MCF 10A (cell line): ENCODE data around the gene HSD17B11. TPM values are rescaled to one million over a fixed set of nuclear protein-coding genes. Genes with fewer than 3 reads are reported as not detected.

ENCODE experiments used
- BruUV-seq: library from RNA; stranded (reverse); fragments of 400-500 nt; replicated peaks from 2 replicates; lab custom pipeline; 2021; lab: Mats Ljungman, UMichigan
- CTCF ChIA-PET: fragments of 300-600 bp; sonication (Branson Sonifier 250); formaldehyde crosslinking; extraction: SDS; loops from one replicate; lab custom pipeline; 2021; ENCODE audit warnings: antibody characterized with exemption, inconsistent platforms; lab: Yijun Ruan, JAX
- POLR2A ChIA-PET: fragments of 300-600, 350-650 bp; sonication (Branson Sonifier 250); formaldehyde crosslinking; extraction: SDS; loops from one replicate; lab custom pipeline; 2020; ENCODE audit warnings: antibody characterized with exemption, inconsistent platforms; lab: Yijun Ruan, JAX
- DNase-seq: peaks from one replicate; pipeline ENCODE4 v3.0.0-alpha.2; 2018; ENCODE audit not compliant: unreplicated experiment
- H3K27ac Mint-ChIP-seq: one replicate; pipeline ENCODE4 v1.8.0; 2022; ENCODE audit warnings: mild to moderate bottlenecking, low read depth, mixed read lengths; ENCODE audit not compliant: unreplicated experiment
- H3K27me3 Mint-ChIP-seq: one replicate; pipeline ENCODE4 v1.8.0; 2022; ENCODE audit warnings: mixed read lengths; ENCODE audit not compliant: insufficient read depth, unreplicated experiment
- H3K36me3 Mint-ChIP-seq: one replicate; pipeline ENCODE4 v1.8.0; 2022; ENCODE audit warnings: mild to moderate bottlenecking, moderate library complexity, mixed read lengths; ENCODE audit not compliant: insufficient read depth, unreplicated experiment
- H3K4me1 Mint-ChIP-seq: one replicate; pipeline ENCODE4 v1.8.0; 2022; ENCODE audit warnings: mixed read lengths; ENCODE audit not compliant: insufficient read depth, unreplicated experiment
- H3K4me3 Mint-ChIP-seq: one replicate; pipeline ENCODE4 v1.8.0; 2022; ENCODE audit warnings: mild to moderate bottlenecking, moderate library complexity, mixed read lengths; ENCODE audit not compliant: unreplicated experiment
- H3K9me3 Mint-ChIP-seq: one replicate; pipeline ENCODE4 v1.8.0; 2022; ENCODE audit warnings: mixed read lengths; ENCODE audit not compliant: unreplicated experiment
- intact Hi-C: fragments of 100-400 bp; cut with micrococcal nuclease; formaldehyde crosslinking; loops from 2 replicates; pipeline ENCODE4 v1.14.1; 2022
- total RNA-seq: library from RNA; stranded (reverse); gene quantifications from 2 replicates; pipeline ENCODE4 v1.2.3, GENCODE V29; 2022
- TF ChIP-seq, protein P1 (sequence below): fragments of 200-600 bp; IDR thresholded peaks from one replicate; pipeline ENCODE4 v1.8.0; 2022; ENCODE audit warnings: antibody characterized with exemption, mild to moderate bottlenecking; ENCODE audit not compliant: unreplicated experiment

The HSD17B11 gene
- total RNA-seq, 1 experiment from 2014 or later, result 4.3 TPM

DNA sequence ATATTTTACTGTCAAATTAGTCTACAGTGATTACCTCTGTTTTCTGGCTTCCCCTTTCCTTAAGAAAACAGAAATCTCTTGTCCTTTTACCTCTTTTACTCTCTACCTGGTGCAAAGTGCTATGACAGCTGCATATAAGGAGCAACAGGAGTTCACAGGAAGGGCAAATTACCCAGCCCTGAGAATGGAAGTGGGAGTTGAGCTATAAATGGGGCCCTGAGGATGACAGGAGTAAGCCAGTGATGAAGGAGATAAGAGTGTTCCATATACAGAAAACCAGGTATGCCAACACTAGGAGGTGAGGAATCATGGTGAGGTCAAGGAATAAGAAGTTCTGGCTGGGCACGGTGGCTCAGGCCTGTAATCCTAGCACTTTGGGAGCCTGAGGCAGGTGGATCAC lies 63.9 kb downstream of the HSD17B11 start:
- ChIA-PET POLR2A (no interaction called here), CTCF (interaction anchor here (0.7 to 1.2 kb wide), 2 partner anchors 13 to 883 kb away, joined by 5 to 7 read pairs; no protein-coding TSS in a partner anchor)
- Mint-ChIP-seq H3K27ac (no peak overlapping the region), H3K36me3 (no peaks in the 10 kb centered on the region), H3K27me3 (no peaks in the 10 kb centered on the region), H3K4me1 (no peaks in the 10 kb centered on the region), H3K9me3 (no peaks in the 10 kb centered on the region), H3K4me3 (no peak overlapping the region)
- TF ChIP-seq, protein P1, sequence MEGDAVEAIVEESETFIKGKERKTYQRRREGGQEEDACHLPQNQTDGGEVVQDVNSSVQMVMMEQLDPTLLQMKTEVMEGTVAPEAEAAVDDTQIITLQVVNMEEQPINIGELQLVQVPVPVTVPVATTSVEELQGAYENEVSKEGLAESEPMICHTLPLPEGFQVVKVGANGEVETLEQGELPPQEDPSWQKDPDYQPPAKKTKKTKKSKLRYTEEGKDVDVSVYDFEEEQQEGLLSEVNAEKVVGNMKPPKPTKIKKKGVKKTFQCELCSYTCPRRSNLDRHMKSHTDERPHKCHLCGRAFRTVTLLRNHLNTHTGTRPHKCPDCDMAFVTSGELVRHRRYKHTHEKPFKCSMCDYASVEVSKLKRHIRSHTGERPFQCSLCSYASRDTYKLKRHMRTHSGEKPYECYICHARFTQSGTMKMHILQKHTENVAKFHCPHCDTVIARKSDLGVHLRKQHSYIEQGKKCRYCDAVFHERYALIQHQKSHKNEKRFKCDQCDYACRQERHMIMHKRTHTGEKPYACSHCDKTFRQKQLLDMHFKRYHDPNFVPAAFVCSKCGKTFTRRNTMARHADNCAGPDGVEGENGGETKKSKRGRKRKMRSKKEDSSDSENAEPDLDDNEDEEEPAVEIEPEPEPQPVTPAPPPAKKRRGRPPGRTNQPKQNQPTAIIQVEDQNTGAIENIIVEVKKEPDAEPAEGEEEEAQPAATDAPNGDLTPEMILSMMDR, result no peak
- DNase-seq, result no peak
- no TSS peak for BruUV-seq
- intact Hi-C loops, result no loop called here

DNA sequence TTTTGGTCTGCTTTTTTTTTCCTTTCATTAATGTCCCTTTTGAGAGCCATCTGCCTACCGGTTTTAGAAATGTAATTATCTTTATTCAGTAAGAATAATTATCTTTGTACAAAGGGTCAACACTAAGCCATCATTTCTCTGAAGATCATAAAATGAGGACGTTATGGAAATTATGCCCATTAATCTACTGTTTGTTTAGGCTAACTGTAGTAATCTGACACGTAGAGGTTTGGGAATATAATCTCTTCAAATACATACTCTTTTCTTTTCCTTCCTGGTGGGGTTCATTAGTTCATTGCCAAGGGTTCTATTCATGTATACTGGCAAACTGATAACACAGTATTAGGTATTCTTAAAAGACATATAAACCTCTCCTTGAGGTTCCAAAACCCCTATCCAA lies 64.5 kb downstream of the HSD17B11 start:
- Mint-ChIP-seq H3K36me3 (no peaks in the 10 kb centered on the region), H3K27ac (no peak overlapping the region), H3K9me3 (no peaks in the 10 kb centered on the region), H3K4me3 (no peak overlapping the region), H3K27me3 (no peaks in the 10 kb centered on the region), H3K4me1 (no peaks in the 10 kb centered on the region)
- TF ChIP-seq, protein P1, result no peak
- intact Hi-C loops, result no loop called here
- POLR2A ChIA-PET, result no interaction called here
- CTCF ChIA-PET, result interaction anchor here (0.7 kb wide), 1 partner anchor 882 kb away, joined by 5 read pairs; no protein-coding TSS in a partner anchor
- DNase-seq, result no peak
- no TSS peak for BruUV-seq

DNA sequence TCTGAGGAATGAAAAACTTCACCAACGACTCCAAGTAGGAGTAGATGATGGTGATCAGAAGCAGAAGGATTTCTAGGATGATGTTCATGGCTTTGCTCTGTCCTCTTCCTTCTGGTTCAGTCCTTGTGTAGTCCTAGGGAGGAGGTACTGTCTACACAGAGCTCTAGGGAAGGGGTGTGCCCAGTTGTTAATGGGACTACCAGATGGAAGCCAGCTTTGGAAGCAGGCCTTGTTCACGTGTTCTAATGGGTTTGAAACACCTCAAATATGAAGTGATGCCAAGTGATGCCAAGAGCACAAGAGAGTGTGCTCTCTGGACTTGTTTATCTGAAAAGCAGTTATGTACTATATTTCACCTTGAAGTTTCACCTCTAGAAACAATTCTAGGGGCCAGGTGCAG lies 68.2 kb downstream of the HSD17B11 start, which contains the start of gene HSD17B13:
Gene HSD17B13 (minus strand): TSS at position 129 of the 400 bp plus-strand sequence. CDS start 41 bp downstream, at position 88.
- intact Hi-C loops, result no loop called here
- no TSS peak for BruUV-seq
- Mint-ChIP-seq H3K27ac (no peak within 1 kb of the TSS), H3K36me3 (no peaks in the 10 kb centered on the region), H3K9me3 (no peaks in the 10 kb centered on the region), H3K4me3 (no peak within 1 kb of the TSS), H3K27me3 (no peaks in the 10 kb centered on the region), H3K4me1 (no peaks in the 10 kb centered on the region)
- ChIA-PET POLR2A (interaction anchor here (0.6 to 0.7 kb wide), 2 partner anchors 20 to 145 kb away, joined by 3 read pairs; no protein-coding TSS in a partner anchor), CTCF (interaction anchor here (0.7 kb wide), 1 partner anchor 157 kb away, joined by 6 read pairs; no protein-coding TSS in a partner anchor)
- TF ChIP-seq, protein P1, result no peak
- DNase-seq, result no peak

DNA sequence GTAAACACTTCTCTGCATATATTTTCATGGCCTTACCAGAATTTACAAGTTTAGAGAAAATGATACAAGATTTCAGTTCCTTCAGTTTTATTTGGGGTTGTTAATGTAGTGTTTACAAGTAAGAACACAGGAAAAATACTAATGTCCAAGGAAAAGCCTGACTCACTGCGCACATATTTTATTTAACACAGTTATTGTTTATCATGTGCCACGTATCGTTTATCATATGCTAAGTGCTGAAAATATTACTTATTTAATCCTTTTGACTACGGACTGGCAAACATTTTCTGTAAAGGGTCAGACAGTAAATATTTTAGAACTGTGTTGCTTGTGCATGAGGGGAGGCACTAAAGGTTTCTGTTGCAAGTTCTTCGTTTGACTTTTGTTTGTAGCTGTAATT lies 69.1 kb downstream of the HSD17B11 start:
- H3K9me3 Mint-ChIP-seq, result no peaks in the 10 kb centered on the region
- H3K36me3 Mint-ChIP-seq, result no peaks in the 10 kb centered on the region
- TF ChIP-seq, protein P1, result no peak
- no peak overlapping the region for H3K27ac Mint-ChIP-seq
- intact Hi-C loops, result no loop called here
- H3K4me3 Mint-ChIP-seq, result no peak overlapping the region
- no peaks in the 10 kb centered on the region for H3K27me3 Mint-ChIP-seq
- no peak for DNase-seq
- BruUV-seq, result no TSS peak
- ChIA-PET POLR2A (no interaction called here), CTCF (interaction anchor here (0.8 to 1.4 kb wide), 2 partner anchors 11 to 32 kb away, joined by 3 to 4 read pairs; no protein-coding TSS in a partner anchor)
- H3K4me1 Mint-ChIP-seq, result no peaks in the 10 kb centered on the region
